ENCODE measurements around the gene ST13. TPM values are rescaled to one million over a fixed set of nuclear protein-coding genes. Genes with fewer than 3 reads are reported as not detected.

The ST13 gene
- total and polyA plus RNA-seq, 8 donors = 30.4 to 142 (median 95.7) TPM

DNA sequence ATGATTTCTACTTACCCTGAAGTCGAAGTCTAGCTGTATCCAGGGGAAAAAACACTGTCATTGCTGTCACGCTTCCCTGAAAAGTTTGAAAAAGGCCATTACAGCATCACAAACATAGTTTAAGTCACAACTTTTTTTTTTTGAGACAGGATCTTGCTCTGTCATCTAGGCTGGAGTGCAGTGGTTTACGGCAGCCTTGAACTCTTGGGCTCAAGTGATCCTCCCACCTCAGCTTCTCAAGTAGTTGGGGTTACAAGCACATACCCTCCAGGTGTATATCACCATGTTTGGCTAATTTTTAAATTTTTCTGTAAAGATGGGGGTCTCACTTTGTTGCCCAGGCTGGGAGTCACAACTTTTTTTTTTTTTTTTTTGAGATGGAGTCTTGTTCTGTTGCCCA lies 57.4 kb downstream of the ST13 start:
- Histone ChIP-seq H3K27me3 (no peaks in the 10 kb centered on the region), H3K4me3 (no peak overlapping the region), H3K36me3 (no peaks in the 10 kb centered on the region), H3K4me1 (no peaks in the 10 kb centered on the region), H3K27ac (no peak overlapping the region), H3K9me3 (no peaks in the 10 kb centered on the region)
- TF ChIP-seq CTCF (IDR thresholded peaks at IDR 0.05) = no peak
- FAIRE-seq (no peak), ATAC-seq (no peak), DNase-seq (no peak)
- WGBS, 2 donors = 96 to 98% methylated on average over 3 of the region's 3 CpGs
- intact Hi-C loops (cut with DNase I) = no loop called here

GRCh38 chr22:40797427-40797826 lies 59.0 kb downstream of the ST13 start:
- Histone ChIP-seq H3K9me3 (no peaks in the 10 kb centered on the region), H3K4me1 (no peaks in the 10 kb centered on the region), H3K27ac (no peak overlapping the region), H3K4me3 (no peak overlapping the region), H3K36me3 (no peaks in the 10 kb centered on the region), H3K27me3 (no peaks in the 10 kb centered on the region)
- DNase-seq (no peak), FAIRE-seq (no peak), ATAC-seq (no peak)
- intact Hi-C loops (cut with DNase I) = no loop called here
- TF ChIP-seq CTCF (IDR thresholded peaks at IDR 0.05) = no peak
- whole genome bisulfite sequencing, 2 donors = 74 to 81% methylated on average over 1 of the region's 1 CpG

DNA sequence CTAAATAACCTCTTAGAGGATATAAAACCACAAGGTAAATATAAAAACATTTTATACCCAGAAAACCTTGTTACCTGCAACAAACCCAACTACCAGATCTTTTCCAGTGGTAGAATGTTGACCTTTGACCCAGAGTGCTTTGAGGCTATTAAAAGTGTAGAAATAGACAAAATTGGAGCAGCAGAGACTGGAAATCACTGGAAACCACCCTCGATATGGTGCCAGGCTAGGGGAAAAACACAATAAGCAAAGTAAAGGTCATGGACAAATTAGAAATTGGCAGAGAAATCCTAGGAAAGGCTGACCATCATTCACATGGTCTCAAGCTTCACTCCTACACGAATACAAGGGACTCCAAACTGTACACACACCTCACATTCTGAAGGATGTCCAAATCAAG lies 64.0 kb downstream of the ST13 start:
- no peak for ATAC-seq
- intact Hi-C loops (cut with DNase I) = no loop called here
- WGBS, 2 donors = 79 to 80% methylated on average over 2 of the region's 2 CpGs

DNA sequence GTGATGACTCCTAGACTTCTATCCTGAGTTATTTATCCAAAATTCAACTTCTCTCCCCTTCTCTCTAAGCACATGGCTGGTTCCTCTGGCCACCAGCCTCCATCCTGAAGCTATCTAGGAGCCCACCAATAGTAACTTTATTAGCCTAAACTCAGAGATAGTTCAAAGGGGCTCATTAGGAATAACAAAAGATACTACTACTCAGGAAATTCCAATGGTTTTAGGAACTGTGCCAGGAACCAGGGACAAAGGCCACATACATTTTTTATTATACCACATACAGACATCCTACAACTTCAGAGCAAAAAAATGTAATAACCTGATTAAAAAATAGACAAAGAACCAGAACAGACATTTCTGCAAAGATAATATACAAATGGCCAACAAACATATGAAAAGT lies 65.2 kb downstream of the ST13 start:
- no peak overlapping the region for H3K4me3 ChIP-seq
- FAIRE-seq (no peak), ATAC-seq (no peak), DNase-seq (no peak)
- H3K4me1 ChIP-seq = no peaks in the 10 kb centered on the region
- H3K9me3 ChIP-seq = no peaks in the 10 kb centered on the region
- intact Hi-C loops (cut with DNase I) = no loop called here
- no peak for TF ChIP-seq CTCF (IDR thresholded peaks at IDR 0.05)
- no peaks in the 10 kb centered on the region for H3K36me3 ChIP-seq
- no peaks in the 10 kb centered on the region for H3K27me3 ChIP-seq
- H3K27ac ChIP-seq = no peak overlapping the region

More for the DNA sequence above, 64.0 kb downstream of the ST13 start:
- H3K4me3 ChIP-seq = no peak overlapping the region
- FAIRE-seq = no peak
- H3K27me3 ChIP-seq = no peaks in the 10 kb centered on the region
- no peaks in the 10 kb centered on the region for H3K36me3 ChIP-seq
- TF ChIP-seq CTCF (IDR thresholded peaks at IDR 0.05) = no peak
- H3K4me1 ChIP-seq = no peaks in the 10 kb centered on the region
- no peak overlapping the region for H3K27ac ChIP-seq
- H3K9me3 ChIP-seq = no peaks in the 10 kb centered on the region
- DNase-seq = no peak

- WGBS, 2 donors = 97% methylated on average over 22 of the region's 22 CpGs
- DNase-seq (peak in 1 of 6 donors; percentile 48), FAIRE-seq (no peak), ATAC-seq (no peak)
- Histone ChIP-seq H3K36me3 (no peaks in the 10 kb centered on the region), H3K9me3 (no peaks in the 10 kb centered on the region), H3K27me3 (no peaks in the 10 kb centered on the region), H3K4me3 (no peak overlapping the region), H3K4me1 (no peaks in the 10 kb centered on the region), H3K27ac (no peak overlapping the region)
- TF ChIP-seq CTCF (IDR thresholded peaks at IDR 0.05) = no peak
- intact Hi-C loops (cut with DNase I) = no loop called here
Observed at GRCh38 chr22:40789131-40789530, 67.3 kb downstream of the ST13 start.

All from pancreas (tissue), 10 donors.